ENCODE measurements around the gene TKTL1. TPM values are rescaled to one million over a fixed set of nuclear protein-coding genes. Genes with fewer than 3 reads are reported as not detected.

Gene TKTL1
- total and polyA plus RNA-seq, 5 experiments from 2014 or later, result 1.1 to 56.4 (median 38.8) TPM

- POLR2A ChIA-PET, result interaction anchor here (0.5 to 7.1 kb wide), 17 partner anchors 9 to 441 kb away, joined by 3 to 101 read pairs (median 6); partner anchors contain the start of genes EMD, HCFC1, RPL10 and TMEM187
- peak overlapping the region; percentile 73 to 95 (median 86) for H3K4me3 Mint-ChIP-seq
- H3K27me3 Mint-ChIP-seq, result no peaks in the 10 kb centered on the region
- peak; percentile 56 to 95 (median 83) for DNase-seq
- H3K9me3 Mint-ChIP-seq, result no peaks in the 10 kb centered on the region
- H3K4me1 Mint-ChIP-seq, result peaks cover 4 to 33% (median 21%) of the 10 kb centered on the region in 4 donors
- peak overlapping the region; percentile 79 to 94 (median 92) for H3K27ac Mint-ChIP-seq
- ATAC-seq, result peak; percentile 62 to 64
- H3K36me3 Mint-ChIP-seq, result peaks cover 0 to 24% (median 0%) of the 10 kb centered on the region in 3 donors
Observed at GRCh38 chrX:154368630-154369448, 73.2 kb downstream of the TKTL1 start.

- H3K4me3 Mint-ChIP-seq, result peak overlapping the region; percentile 87 to 96 (median 92)
- POLR2A ChIA-PET, result interaction anchor here (0.5 to 7.1 kb wide), 16 partner anchors 10 to 442 kb away, joined by 3 to 101 read pairs (median 4); partner anchors contain the start of genes EMD, HCFC1, RPL10 and TMEM187
- peaks cover 0 to 18% (median 0%) of the 10 kb centered on the region in 3 donors for H3K36me3 Mint-ChIP-seq
- peaks cover 4 to 32% (median 21%) of the 10 kb centered on the region in 4 donors for H3K4me1 Mint-ChIP-seq
- peak; percentile 11 to 13 for ATAC-seq
- no peaks in the 10 kb centered on the region for H3K9me3 Mint-ChIP-seq
- no peaks in the 10 kb centered on the region for H3K27me3 Mint-ChIP-seq
- peak overlapping the region; percentile 70 to 99 (median 94) for H3K27ac Mint-ChIP-seq
- DNase-seq, result peak; percentile 47 to 83 (median 64)
Observed at GRCh38 chrX:154369449-154370299, 74.1 kb downstream of the TKTL1 start.

- H3K36me3 Mint-ChIP-seq, result peaks cover 0 to 13% (median 0%) of the 10 kb centered on the region in 3 donors
- H3K4me1 Mint-ChIP-seq, result peaks cover 4 to 30% (median 23%) of the 10 kb centered on the region in 4 donors
- ATAC-seq (peak in 1 of 2 donors; percentile 1), DNase-seq (peak in 1 of 10 donors; percentile 38)
- no peaks in the 10 kb centered on the region for H3K9me3 Mint-ChIP-seq
- POLR2A ChIA-PET, result interaction anchor here (1.0 to 7.1 kb wide), 15 partner anchors 8 to 399 kb away, joined by 3 to 101 read pairs (median 8); partner anchors contain the start of genes EMD, HCFC1, RPL10 and SLC10A3
- H3K4me3 Mint-ChIP-seq, result peak overlapping the region; percentile 87 to 96 (median 92)
- H3K27ac Mint-ChIP-seq, result peak overlapping the region; percentile 70 to 99 (median 94)
- H3K27me3 Mint-ChIP-seq, result no peaks in the 10 kb centered on the region
Observed at GRCh38 chrX:154370300-154371016, 74.9 kb downstream of the TKTL1 start.

GRCh38 chrX:154371017-154371788, 75.6 kb downstream of the TKTL1 start:
- peak overlapping the region; percentile 78 to 96 (median 85) for H3K4me3 Mint-ChIP-seq
- peak overlapping the region in 9 of 10 donors; percentile 25 to 92 (median 77) for H3K27ac Mint-ChIP-seq
- H3K4me1 Mint-ChIP-seq, result peaks cover 4 to 30% (median 22%) of the 10 kb centered on the region in 4 donors
- ATAC-seq, result peak; percentile 61 to 71
- no peaks in the 10 kb centered on the region for H3K9me3 Mint-ChIP-seq
- no peaks in the 10 kb centered on the region for H3K27me3 Mint-ChIP-seq
- peak; percentile 80 to 96 (median 88) for DNase-seq
- peaks cover 0 to 10% (median 0%) of the 10 kb centered on the region in 3 donors for H3K36me3 Mint-ChIP-seq
- POLR2A ChIA-PET, result interaction anchor here (0.6 to 7.1 kb wide), 15 partner anchors 8 to 399 kb away, joined by 3 to 101 read pairs (median 8); partner anchors contain the start of genes EMD, HCFC1, RPL10 and SLC10A3

- peaks cover 4 to 30% (median 22%) of the 10 kb centered on the region in 4 donors for H3K4me1 Mint-ChIP-seq
- no peaks in the 10 kb centered on the region for H3K27me3 Mint-ChIP-seq
- peak overlapping the region in 5 of 10 donors; percentile 75 to 93 (median 89) for H3K27ac Mint-ChIP-seq
- DNase-seq (peak in 1 of 10 donors; percentile 53), ATAC-seq (peak; percentile 0 to 2)
- POLR2A ChIA-PET, result interaction anchor here (0.6 to 1.6 kb wide), 3 partner anchors 9 to 118 kb away, joined by 3 to 8 read pairs (median 5); partner anchors contain the start of gene SLC10A3
- H3K9me3 Mint-ChIP-seq, result no peaks in the 10 kb centered on the region
- H3K4me3 Mint-ChIP-seq, result peak overlapping the region; percentile 55 to 90 (median 74)
- peaks cover 0 to 10% (median 0%) of the 10 kb centered on the region in 3 donors for H3K36me3 Mint-ChIP-seq
Observed at GRCh38 chrX:154371789-154372300, 76.2 kb downstream of the TKTL1 start.

- H3K4me1 Mint-ChIP-seq, result peaks cover 4 to 29% (median 21%) of the 10 kb centered on the region in 4 donors
- peak in 2 of 10 donors; percentile 27 to 57 for DNase-seq
- peak overlapping the region in 9 of 10 donors; percentile 38 to 93 (median 77) for H3K27ac Mint-ChIP-seq
- POLR2A ChIA-PET, result interaction anchor here (0.6 to 1.6 kb wide), 5 partner anchors 17 to 402 kb away, joined by 3 to 7 read pairs (median 4); partner anchors contain the start of genes HCFC1 and SLC10A3
- H3K36me3 Mint-ChIP-seq, result peaks cover 0 to 6% (median 0%) of the 10 kb centered on the region in 3 donors
- no peaks in the 10 kb centered on the region for H3K9me3 Mint-ChIP-seq
- no peak for ATAC-seq
- H3K4me3 Mint-ChIP-seq, result peak overlapping the region; percentile 61 to 84 (median 70)
- no peaks in the 10 kb centered on the region for H3K27me3 Mint-ChIP-seq
Observed at GRCh38 chrX:154372612-154373022, 77.0 kb downstream of the TKTL1 start.

- Mint-ChIP-seq H3K27me3 (no peaks in the 10 kb centered on the region), H3K36me3 (no peaks in the 10 kb centered on the region), H3K4me3 (peak overlapping the region; percentile 38 to 77 (median 60)), H3K4me1 (peaks cover 0 to 24% (median 15%) of the 10 kb centered on the region in 4 donors), H3K9me3 (no peaks in the 10 kb centered on the region), H3K27ac (peak overlapping the region in 5 of 10 donors; percentile 43 to 89 (median 56))
- no peak for DNase-seq
- no peak for ATAC-seq
- POLR2A ChIA-PET, result interaction anchor here (0.6 to 1.7 kb wide), 20 partner anchors 10 to 445 kb away, joined by 3 to 7 read pairs (median 4); partner anchors contain the start of genes HCFC1 and SLC10A3
Observed at GRCh38 chrX:154373340-154374306, 78.0 kb downstream of the TKTL1 start.

- POLR2A ChIA-PET, result interaction anchor here (0.6 to 1.7 kb wide), 11 partner anchors 10 to 446 kb away, joined by 3 to 7 read pairs (median 4); no protein-coding TSS in a partner anchor
- no peak for ATAC-seq
- Mint-ChIP-seq H3K27me3 (no peaks in the 10 kb centered on the region), H3K4me1 (peaks cover 0 to 24% (median 15%) of the 10 kb centered on the region in 4 donors), H3K4me3 (peak within 1 kb of the TSS; percentile 38 to 77 (median 60)), H3K27ac (peak within 1 kb of the TSS in 6 of 10 donors; percentile 29 to 89 (median 50)), H3K36me3 (peaks cover 0 to 2% (median 0%) of the 10 kb centered on the region in 3 donors), H3K9me3 (no peaks in the 10 kb centered on the region)
- DNase-seq, result no peak
Observed at GRCh38 chrX:154374313-154375155, 78.9 kb downstream of the TKTL1 start, which contains the start of gene FLNA. FLNA (minus strand) TSS chrX:154374634; CDS start chrX:154371245, 3,389 bp downstream.

- peaks cover 0 to 27% (median 19%) of the 10 kb centered on the region in 4 donors for H3K4me1 Mint-ChIP-seq
- peaks cover 0 to 3% (median 0%) of the 10 kb centered on the region in 3 donors for H3K36me3 Mint-ChIP-seq
- POLR2A ChIA-PET, result interaction anchor here (1.0 to 3.1 kb wide), 5 partner anchors 20 to 447 kb away, joined by 3 to 17 read pairs (median 3); no protein-coding TSS in a partner anchor
- H3K27me3 Mint-ChIP-seq, result no peaks in the 10 kb centered on the region
- peak overlapping the region in 3 of 10 donors; percentile 29 to 60 (median 39) for H3K27ac Mint-ChIP-seq
- no peaks in the 10 kb centered on the region for H3K9me3 Mint-ChIP-seq
- peak overlapping the region in 3 of 10 donors; percentile 20 to 74 (median 33) for H3K4me3 Mint-ChIP-seq
- no peak for DNase-seq
- ATAC-seq, result no peak
Observed at GRCh38 chrX:154375156-154375504, 79.5 kb downstream of the TKTL1 start.

All from naive thymus-derived CD8-positive, alpha-beta T cell (primary cell).